Measurements from ENCODE around the gene TMEM91. TPM values are rescaled to one million over a fixed set of nuclear protein-coding genes. Genes with fewer than 3 reads are reported as not detected.
A peak's percentile ranks its signal among the peaks of the same experiment; 100 is the strongest.
"Not testable (repeated sequence)": the region's sequence is repeated elsewhere in the genome, so short reads cannot be mapped to it uniquely, and the experiment has no call there.

The TMEM91 gene
- total and polyA plus RNA-seq, 2 of the 4 experiments (the other 2 are of a cell fraction) = 1.4 to 4.8 TPM

GRCh38 chr19:41377977-41378709 is 1.8 kb downstream of the TMEM91 start:
- H4K8ac ChIP-seq (ENCODE audit: low read depth in 2 of 2, low read length in 2 of 2) = no peak overlapping the region
- no peak overlapping the region for H3K9ac ChIP-seq (ENCODE audit: low read depth, low read length)
- no peak overlapping the region for H4K5ac ChIP-seq (ENCODE audit: low read depth, low read length)
- ATAC-seq (ENCODE audit: low read depth) = no peak
- no peak overlapping the region for H3K4me2 ChIP-seq (ENCODE audit: low read depth, low read length)
- peaks cover 3% of the 10 kb centered on the region; the same call in 1 of the 2 replicates for H4K20me1 ChIP-seq (ENCODE audit: insufficient read depth, low read length)
- H2BK15ac ChIP-seq (ENCODE audit: low read depth, low read length) = no peak overlapping the region
- H3K36me3 ChIP-seq (ENCODE audit: control insufficient read depth, insufficient read depth, low read length) = peaks cover 4% of the 10 kb centered on the region; the same call in 1 of the 2 replicates
- H3K79me1 ChIP-seq (ENCODE audit: low read depth in 1 of 2, low read length in 2 of 2) = peaks cover 0 to 18% of the 10 kb centered on the region in 2 experiments; a peak in 3 of 4 replicates
- BruUV-seq (replicated peaks) = no TSS peak
- H2AK5ac ChIP-seq (ENCODE audit: low read depth, low read length) = no peak overlapping the region
- no peak overlapping the region for H3K23ac ChIP-seq (ENCODE audit: low read depth, low read length)
- in situ Hi-C loops (cut with MboI; ENCODE audit: low sequenced_read_pairs) = no loop called here
- no peak overlapping the region for H2BK5ac ChIP-seq (ENCODE audit: low read depth, low read length, poor library complexity, severe bottlenecking)
- no peak overlapping the region for H4K91ac ChIP-seq (ENCODE audit: insufficient read depth, low read depth, low read length)
- H3K14ac ChIP-seq (replicated peaks; ENCODE audit: low read depth, low read length) = no peak overlapping the region
- no peak overlapping the region for H2BK20ac ChIP-seq (ENCODE audit: low read depth, low read length)
- no peak overlapping the region for H3K4ac ChIP-seq (ENCODE audit: low read depth, low read length)
- no peak overlapping the region for H2AK9ac ChIP-seq (replicated peaks; ENCODE audit: low read depth, low read length, poor library complexity)
- no peak overlapping the region for H3K56ac ChIP-seq (ENCODE audit: extremely low read depth, insufficient read depth, low read length)
- TF ChIP-seq CTCF (conservative IDR thresholded peaks at IDR 0.05; ENCODE audit: low read depth, low read length) = peak; percentile 14; the same call in 1 of the 2 replicates
- no peak for TF ChIP-seq MAZ (IDR thresholded peaks at IDR 0.05; ENCODE audit: borderline replicate concordance, low read depth, low read length)
- 61% methylated on average over 2 of the region's 9 CpGs; no CpG with 5 or more reads in 1 of the 2 experiments for WGBS, 2 experiments (ENCODE audit: extremely low coverage in 2 of 2, insufficient read length in 1 of 2)
- ChIA-PET POLR2A (ENCODE audit: unreplicated experiment) (no interaction called here), CTCF (no interaction called here)
- intact Hi-C loops (cut with micrococcal nuclease) = no loop called here
- H3K18ac ChIP-seq (ENCODE audit: low read depth, low read length) = no peak overlapping the region
- H3K9me1 ChIP-seq (ENCODE audit: insufficient read depth, low read length) = peaks cover 10% of the 10 kb centered on the region
- H2AFZ ChIP-seq (replicated peaks; ENCODE audit: low read length, poor library complexity) = no peak overlapping the region
- peaks cover 7% of the 10 kb centered on the region for H3K4me1 ChIP-seq (ENCODE audit: control insufficient read depth, insufficient read depth, low read length)
- H3K9me3 ChIP-seq (ENCODE audit: control insufficient read depth, insufficient read depth, low read length) = no peaks in the 10 kb centered on the region
- no peak overlapping the region for H2BK120ac ChIP-seq (ENCODE audit: low read depth, low read length)
- no peak for DNase-seq
- dilution Hi-C loops (cut with HindIII; ENCODE audit: low sequenced_read_pairs, unreplicated experiment) = no loop called here
- no peak overlapping the region for H3K4me3 ChIP-seq (ENCODE audit: insufficient read depth, low read depth, low read length)
- H3K27me3 ChIP-seq (ENCODE audit: control insufficient read depth, insufficient read depth, low read length) = no peaks in the 10 kb centered on the region
- no peak overlapping the region for H3K27ac ChIP-seq (ENCODE audit: insufficient read depth, low read length)

GRCh38 chr19:41381536-41381935 is 5.2 kb downstream of the TMEM91 start:
- H3K4me2 ChIP-seq (ENCODE audit: low read depth, low read length); H2AFZ ChIP-seq (replicated peaks; ENCODE audit: low read length, poor library complexity); H3K56ac ChIP-seq (ENCODE audit: extremely low read depth, insufficient read depth, low read length); in situ Hi-C loops (cut with MboI; ENCODE audit: low sequenced_read_pairs); H3K23ac ChIP-seq (ENCODE audit: low read depth, low read length); H3K4me1 ChIP-seq (ENCODE audit: control insufficient read depth, insufficient read depth, low read length); H3K27ac ChIP-seq (ENCODE audit: insufficient read depth, low read length); H4K5ac ChIP-seq (ENCODE audit: low read depth, low read length); dilution Hi-C loops (cut with HindIII; ENCODE audit: low sequenced_read_pairs, unreplicated experiment); H3K14ac ChIP-seq (replicated peaks; ENCODE audit: low read depth, low read length); H2BK120ac ChIP-seq (ENCODE audit: low read depth, low read length); H3K9me3 ChIP-seq (ENCODE audit: control insufficient read depth, insufficient read depth, low read length); H4K20me1 ChIP-seq (ENCODE audit: insufficient read depth, low read length); CTCF ChIA-PET; H3K9ac ChIP-seq (ENCODE audit: low read depth, low read length); H3K36me3 ChIP-seq (ENCODE audit: control insufficient read depth, insufficient read depth, low read length); H2BK15ac ChIP-seq (ENCODE audit: low read depth, low read length); BruUV-seq (replicated peaks); H4K8ac ChIP-seq (ENCODE audit: low read depth in 2 of 2, low read length in 2 of 2); H3K4me3 ChIP-seq (ENCODE audit: insufficient read depth, low read depth, low read length); H2AK9ac ChIP-seq (replicated peaks; ENCODE audit: low read depth, low read length, poor library complexity); H4K91ac ChIP-seq (ENCODE audit: insufficient read depth, low read depth, low read length); H3K79me1 ChIP-seq (ENCODE audit: low read depth in 1 of 2, low read length in 2 of 2); intact Hi-C loops (cut with micrococcal nuclease); H3K9me1 ChIP-seq (ENCODE audit: insufficient read depth, low read length); H2AK5ac ChIP-seq (ENCODE audit: low read depth, low read length); ATAC-seq (ENCODE audit: low read depth); H3K18ac ChIP-seq (ENCODE audit: low read depth, low read length); DNase-seq; H2BK20ac ChIP-seq (ENCODE audit: low read depth, low read length); H3K27me3 ChIP-seq (ENCODE audit: control insufficient read depth, insufficient read depth, low read length); H3K4ac ChIP-seq (ENCODE audit: low read depth, low read length); H2BK5ac ChIP-seq (ENCODE audit: low read depth, low read length, poor library complexity, severe bottlenecking): not testable (repeated sequence)
- POLR2A ChIA-PET (ENCODE audit: unreplicated experiment) = interaction anchor here (0.6 kb wide), 2 partner anchors 13 to 1194 kb away, joined by 6 to 13 read pairs; no protein-coding TSS in a partner anchor
- no CpG with 5 or more reads among the region's 8 CpGs for WGBS, 2 experiments (ENCODE audit: extremely low coverage in 2 of 2, insufficient read length in 1 of 2)
